22Rv1 (cell line): ENCODE results near the gene OR10G2.
"Not testable (repeated sequence)": the region's sequence is repeated elsewhere in the genome, so short reads cannot be mapped to it uniquely, and the experiment has no call there.

Source experiments
- H3K27ac ChIP-seq: fragments of 450-650 bp; 2 replicates; pipeline ENCODE4 v1.5.1; 2017
- ZFX ChIP-seq: fragments of 450-650 bp; IDR thresholded peaks from 2 replicates; pipeline ENCODE4 v1.6.1; 2017; ENCODE audit warnings: antibody characterized with exemption, borderline replicate concordance
- TF ChIP-seq, protein P1 (sequence below): fragments of 450-650 bp; IDR thresholded peaks from 2 replicates; pipeline ENCODE4 v1.5.1; 2017; ENCODE audit warnings: mild to moderate bottlenecking

OR10G2 gene

DNA sequence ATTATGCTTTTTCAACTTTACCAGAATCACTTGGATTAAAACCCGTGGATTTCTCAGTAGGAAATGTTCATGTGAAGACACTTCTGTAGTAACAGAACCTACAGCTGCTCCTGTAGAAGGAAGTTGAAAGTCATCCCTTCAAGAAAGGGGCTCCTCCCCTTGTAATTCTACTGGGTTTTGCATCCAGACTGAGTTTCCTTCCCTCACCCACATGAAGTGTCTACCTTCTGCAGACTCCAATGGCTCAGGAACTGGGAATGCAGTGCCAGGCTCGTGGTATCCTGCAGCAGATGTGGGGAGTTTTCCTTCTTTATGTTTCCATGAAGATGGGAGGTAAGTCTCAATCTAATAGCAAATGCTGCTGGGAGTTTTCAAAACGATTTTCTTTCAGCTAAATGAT, 7.9 kb upstream of the OR10G2 start:
- TF ChIP-seq, protein P1, sequence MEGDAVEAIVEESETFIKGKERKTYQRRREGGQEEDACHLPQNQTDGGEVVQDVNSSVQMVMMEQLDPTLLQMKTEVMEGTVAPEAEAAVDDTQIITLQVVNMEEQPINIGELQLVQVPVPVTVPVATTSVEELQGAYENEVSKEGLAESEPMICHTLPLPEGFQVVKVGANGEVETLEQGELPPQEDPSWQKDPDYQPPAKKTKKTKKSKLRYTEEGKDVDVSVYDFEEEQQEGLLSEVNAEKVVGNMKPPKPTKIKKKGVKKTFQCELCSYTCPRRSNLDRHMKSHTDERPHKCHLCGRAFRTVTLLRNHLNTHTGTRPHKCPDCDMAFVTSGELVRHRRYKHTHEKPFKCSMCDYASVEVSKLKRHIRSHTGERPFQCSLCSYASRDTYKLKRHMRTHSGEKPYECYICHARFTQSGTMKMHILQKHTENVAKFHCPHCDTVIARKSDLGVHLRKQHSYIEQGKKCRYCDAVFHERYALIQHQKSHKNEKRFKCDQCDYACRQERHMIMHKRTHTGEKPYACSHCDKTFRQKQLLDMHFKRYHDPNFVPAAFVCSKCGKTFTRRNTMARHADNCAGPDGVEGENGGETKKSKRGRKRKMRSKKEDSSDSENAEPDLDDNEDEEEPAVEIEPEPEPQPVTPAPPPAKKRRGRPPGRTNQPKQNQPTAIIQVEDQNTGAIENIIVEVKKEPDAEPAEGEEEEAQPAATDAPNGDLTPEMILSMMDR: no peak
- TF ChIP-seq ZFX: no peak
- no peak overlapping the region for H3K27ac ChIP-seq

DNA sequence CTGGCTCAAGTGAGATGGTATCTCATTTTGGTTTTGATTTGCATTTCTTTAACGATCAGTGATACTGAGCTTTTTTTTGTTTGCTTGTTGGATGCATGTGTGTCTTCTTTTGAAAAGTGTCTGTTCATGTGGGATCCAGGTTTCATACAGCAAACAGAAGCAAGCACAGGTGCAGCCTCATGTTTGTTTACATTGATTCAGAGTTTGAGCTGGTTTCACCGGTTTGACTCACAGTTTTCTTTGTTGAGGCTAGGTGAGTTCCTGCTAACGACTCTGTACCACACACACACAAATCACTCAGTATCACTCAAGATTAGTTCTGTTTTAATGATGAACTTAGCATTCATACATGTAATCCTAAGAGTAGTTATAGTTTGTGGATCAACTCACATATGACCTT, 3.7 kb downstream of the OR10G2 start:
- no peak for TF ChIP-seq ZFX
- TF ChIP-seq, protein P1: no peak
- no peak overlapping the region for H3K27ac ChIP-seq

GRCh38 chr14:21630503-21630902, 4.2 kb downstream of the OR10G2 start:
- not testable (repeated sequence) for H3K27ac ChIP-seq

DNA sequence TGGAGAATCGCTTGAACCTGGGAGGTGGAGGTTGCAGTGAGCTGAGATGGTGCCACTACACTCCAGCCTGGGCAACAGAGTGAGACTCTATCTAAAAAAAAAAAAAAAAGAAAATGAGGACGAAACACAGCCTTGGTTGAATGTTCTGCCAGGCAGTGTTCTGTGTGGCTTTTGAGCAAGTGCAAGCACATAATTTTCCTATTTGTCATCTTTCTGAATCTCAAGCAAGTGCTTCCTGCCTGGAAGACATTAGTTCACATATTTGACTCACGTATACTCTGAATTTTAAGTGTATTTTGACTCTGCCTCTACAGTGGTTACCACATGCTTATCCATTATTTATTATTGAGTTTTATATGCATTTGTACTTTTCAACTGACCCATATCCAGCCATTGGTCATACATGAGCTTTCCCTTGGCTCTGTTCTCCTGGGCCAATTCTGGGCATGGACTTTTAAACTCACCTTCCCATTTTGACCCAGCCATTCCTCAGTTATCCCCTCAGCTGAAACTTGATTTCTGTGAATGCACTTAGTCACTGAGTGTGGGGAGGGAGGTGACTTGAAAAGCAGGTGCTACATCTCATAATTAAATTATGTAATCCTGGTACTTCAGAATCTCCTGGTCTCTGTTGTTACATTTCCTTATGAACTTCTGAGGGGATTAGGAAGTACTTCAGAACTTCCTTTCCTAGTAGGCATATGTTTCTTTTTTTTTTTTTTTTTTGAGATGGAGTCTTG, 8.1 kb downstream of the OR10G2 start:
- TF ChIP-seq, protein P1: no peak
- no peak for TF ChIP-seq ZFX

DNA sequence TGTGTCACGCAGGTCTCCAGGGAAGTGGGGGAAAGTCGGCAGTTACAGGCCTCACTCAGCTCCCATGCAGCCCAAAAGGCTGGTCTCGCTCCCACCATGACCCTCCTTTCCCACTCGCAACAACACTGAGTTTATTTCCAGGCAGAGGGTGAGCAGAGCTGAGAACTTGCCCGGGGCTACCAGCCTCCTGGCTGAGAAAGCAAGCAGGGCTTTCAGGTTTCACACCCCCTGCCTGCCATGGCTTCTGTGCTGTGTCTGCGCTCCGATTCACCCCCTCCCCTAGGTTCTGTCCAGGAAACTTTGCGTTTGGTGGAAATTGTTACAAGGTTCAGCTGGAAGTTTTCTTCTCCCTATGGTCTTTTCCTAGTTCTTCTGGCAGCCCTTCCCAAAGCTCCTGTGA, 17.1 kb downstream of the OR10G2 start:
- no peak for TF ChIP-seq ZFX
- TF ChIP-seq, protein P1: no peak
- no peak overlapping the region for H3K27ac ChIP-seq

More for the DNA sequence above, 8.1 kb downstream of the OR10G2 start:
- H3K27ac ChIP-seq: no peak overlapping the region

DNA sequence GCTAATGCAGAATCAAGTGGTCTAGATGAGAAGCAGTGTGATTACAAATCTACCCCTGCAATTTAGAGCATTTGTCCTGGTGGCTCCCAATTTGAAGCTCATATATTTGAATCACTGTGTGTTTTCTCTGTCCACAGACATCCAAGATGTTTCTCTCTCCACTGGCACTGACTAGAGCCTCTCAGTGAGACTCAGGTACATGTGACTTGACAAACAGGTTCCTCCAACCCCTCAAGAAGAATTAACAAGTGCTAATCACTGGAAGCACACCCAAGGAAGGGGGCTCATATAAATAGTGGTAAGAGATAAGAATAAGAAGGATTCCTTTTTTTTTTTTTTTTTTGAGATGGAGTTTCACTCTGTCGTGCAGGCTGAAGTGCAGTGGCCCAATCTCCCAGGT, 20.5 kb downstream of the OR10G2 start:
- TF ChIP-seq ZFX: no peak
- TF ChIP-seq, protein P1: no peak
- H3K27ac ChIP-seq: no peak overlapping the region

DNA sequence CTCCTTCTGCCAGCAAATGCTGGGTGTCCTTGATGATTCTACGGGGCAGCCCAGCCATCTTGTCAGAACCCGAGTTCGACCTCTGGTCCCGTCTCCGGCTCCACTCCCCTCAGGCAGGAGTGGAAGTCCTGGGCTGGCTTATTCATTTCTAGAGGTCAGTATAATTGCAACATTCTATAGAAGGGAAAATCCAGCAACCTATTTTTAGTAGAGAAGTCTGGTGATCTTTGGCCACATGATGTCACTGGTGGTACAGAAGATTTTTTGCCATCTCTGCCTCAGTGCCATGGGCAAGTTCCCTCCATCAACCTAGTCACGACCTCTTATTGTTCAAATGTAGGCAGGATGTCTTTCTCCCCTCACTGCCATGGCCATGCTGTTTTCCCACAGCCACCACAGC, 22.4 kb downstream of the OR10G2 start:
- H3K27ac ChIP-seq: no peak overlapping the region
- TF ChIP-seq, protein P1: no peak
- TF ChIP-seq ZFX: no peak

- not testable (repeated sequence) for H3K27ac ChIP-seq
Measured at GRCh38 chr14:21602181-21602580, 32.6 kb downstream of the OR10G2 start.
